SK-N-MC (cell line): ENCODE measurements around the gene CHD3.

Experiments
- FOXP2 ChIP-seq: optimal IDR thresholded peaks from 2 replicates; pipeline ENCODE3; 2011; ENCODE audit warnings: mild to moderate bottlenecking, moderate library complexity; ENCODE audit not compliant: insufficient read depth; ENCODE audit errors: extremely low read length, control extremely low read depth
- POLR2AphosphoS5 ChIP-seq: IDR thresholded peaks from 2 replicates; pipeline ENCODE4 v1.6.1; 2012; ENCODE audit warnings: mild to moderate bottlenecking, low read depth, low read length, borderline replicate concordance

DNA sequence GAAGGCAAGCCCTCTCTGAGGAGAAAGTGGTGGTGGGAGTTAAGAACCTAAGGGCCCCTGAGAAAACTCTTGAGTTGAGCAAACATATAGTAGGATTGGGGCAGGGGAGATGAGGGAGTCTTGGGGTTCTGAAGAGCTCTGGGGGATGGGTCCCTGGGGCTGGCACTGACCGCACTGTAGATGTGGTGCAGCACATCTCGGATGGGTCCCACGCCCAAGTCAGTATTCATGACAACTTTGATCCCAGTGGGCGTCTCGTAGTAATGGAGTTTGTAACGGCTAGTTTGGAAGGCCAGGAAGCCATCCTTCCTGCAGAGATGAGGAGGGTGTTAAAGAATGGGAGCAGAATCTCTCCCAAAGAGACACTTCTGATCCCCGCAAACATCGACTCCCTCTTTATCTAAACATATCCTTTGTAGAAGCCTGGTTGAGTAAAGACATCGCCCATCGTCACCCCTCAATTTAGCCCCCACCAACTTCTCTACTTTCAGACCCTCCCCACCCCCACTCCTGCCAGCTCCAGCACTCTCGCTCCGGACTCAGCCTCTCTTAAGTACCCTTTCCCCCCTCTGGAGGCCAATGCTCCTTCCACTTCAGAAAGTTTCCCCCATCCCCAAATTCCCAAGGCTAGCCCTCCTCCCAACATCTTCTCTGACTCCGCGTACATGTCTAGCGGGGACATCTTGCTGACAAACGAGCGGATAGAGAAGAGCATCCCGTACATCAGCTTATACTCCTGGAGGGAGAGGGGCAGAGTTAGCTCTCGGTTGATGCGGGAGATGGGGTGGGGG, 42.4 kb downstream of the CHD3 start:
- TF ChIP-seq POLR2AphosphoS5 (no peak), FOXP2 (no peak)
